Ishikawa (cell line): ENCODE data around the gene THRB.

Source experiments
- CEBPB ChIP-seq: IDR thresholded peaks from 2 replicates; pipeline ENCODE4 v1.6.1; 2012
- CREB1 ChIP-seq: IDR thresholded peaks from 2 replicates; pipeline ENCODE4 v1.6.1; 2012; ENCODE audit warnings: low read depth
- EGR1 ChIP-seq: IDR thresholded peaks from 2 replicates; pipeline ENCODE4 v1.6.1; 2012
- EP300 ChIP-seq: IDR thresholded peaks from 2 replicates; pipeline ENCODE4 v1.6.1; 2012; ENCODE audit warnings: borderline replicate concordance
- FOXM1 ChIP-seq: IDR thresholded peaks from 2 replicates; pipeline ENCODE4 v1.6.1; 2012; ENCODE audit warnings: low read depth, borderline replicate concordance
- MAX ChIP-seq: IDR thresholded peaks from 2 replicates; pipeline ENCODE4 v1.6.1; 2012
- NFIC ChIP-seq: IDR thresholded peaks from 2 replicates; pipeline ENCODE4 v1.6.1; 2012
- RAD21 ChIP-seq: IDR thresholded peaks from 2 replicates; pipeline ENCODE4 v1.6.1; 2012; ENCODE audit warnings: low read depth
- REST ChIP-seq: IDR thresholded peaks from 2 replicates; pipeline ENCODE4 v1.6.1; 2012; ENCODE audit warnings: low read depth, mild to moderate bottlenecking
- TAF1 ChIP-seq: IDR thresholded peaks from 2 replicates; pipeline ENCODE4 v1.6.1; 2012; ENCODE audit warnings: low read depth, mild to moderate bottlenecking
- TCF12 ChIP-seq: IDR thresholded peaks from 2 replicates; pipeline ENCODE4 v1.6.1; 2012; ENCODE audit warnings: low read depth
- TEAD4 ChIP-seq: IDR thresholded peaks from 2 replicates; pipeline ENCODE4 v1.6.1; 2012
- USF1 ChIP-seq: IDR thresholded peaks from 2 replicates; pipeline ENCODE4 v1.6.1; 2012
- YY1 ChIP-seq: IDR thresholded peaks from 2 replicates; pipeline ENCODE4 v1.6.1; 2012; ENCODE audit warnings: low read depth
- ZBTB7A ChIP-seq: IDR thresholded peaks from 2 replicates; pipeline ENCODE4 v1.6.1; 2012; ENCODE audit warnings: low read depth

Gene THRB

GRCh38 chr3:24396338-24396737 lies 98.3 kb downstream of the THRB start:
- TF ChIP-seq TAF1 = no peak

GRCh38 chr3:24394754-24395153 lies 99.9 kb downstream of the THRB start:
- TF ChIP-seq ZBTB7A = no peak

- TF ChIP-seq FOXM1 = no peak
- no peak for TF ChIP-seq NFIC
- TF ChIP-seq EGR1 = no peak
- no peak for TF ChIP-seq EP300
- TF ChIP-seq RAD21 = no peak
- no peak for TF ChIP-seq TEAD4
- TF ChIP-seq MAX = no peak
- no peak for TF ChIP-seq CEBPB
- no peak for TF ChIP-seq TCF12
- no peak for TF ChIP-seq REST
- TF ChIP-seq TAF1 = no peak
- no peak for TF ChIP-seq YY1
- no peak for TF ChIP-seq ZBTB7A
- no peak for TF ChIP-seq USF1
These were observed 101.3 kb downstream of the THRB start for GRCh38 chr3:24393316-24393715.

- TF ChIP-seq REST (peak; percentile 18; the same call in 1 of the 2 replicates), FOXM1 (no peak)
These were observed 104.2 kb downstream of the THRB start for GRCh38 chr3:24390169-24391130.

GRCh38 chr3:24389108-24390090 lies 105.3 kb downstream of the THRB start:
- TF ChIP-seq EGR1 (no peak), MAX (no peak), TEAD4 (peak; percentile 21; the same call in 1 of the 2 replicates), RAD21 (no peak), NFIC (peak; percentile 56; the same call in 1 of the 2 replicates), FOXM1 (no peak; the same call in 1 of the 2 replicates), TCF12 (peak; percentile 35; the same call in 1 of the 2 replicates), ZBTB7A (no peak), EP300 (0 out of 2 replicates have a peak, but pooled peaks have one; percentile 31), CREB1 (no peak)

- no peak for TF ChIP-seq USF1
- TF ChIP-seq REST = no peak
- no peak for TF ChIP-seq CEBPB
- no peak for TF ChIP-seq EGR1
- TF ChIP-seq ZBTB7A = no peak
- no peak for TF ChIP-seq TCF12
- TF ChIP-seq YY1 = no peak
- no peak for TF ChIP-seq CREB1
- TF ChIP-seq TEAD4 = no peak
- no peak for TF ChIP-seq RAD21
- no peak for TF ChIP-seq EP300
- TF ChIP-seq MAX = no peak
- TF ChIP-seq TAF1 = no peak
- no peak for TF ChIP-seq FOXM1
These were observed 106.0 kb downstream of the THRB start for GRCh38 chr3:24388611-24389010.
